ENCODE results near the gene PEPD. TPM values are rescaled to one million over a fixed set of nuclear protein-coding genes. Genes with fewer than 3 reads are reported as not detected.

The PEPD gene
- total and polyA plus RNA-seq, 9 donors: 20.3 to 55.4 (median 45.1) TPM

- no peaks in the 10 kb centered on the region for H3K4me1 ChIP-seq (ENCODE audit: control insufficient read depth, insufficient read depth, low read length)
- 95% methylated on average over 6 of the region's 8 CpGs for WGBS (ENCODE audit: insufficient coverage)
- H3K27ac ChIP-seq (ENCODE audit: low read length): no peak overlapping the region
- H3K4me3 ChIP-seq (ENCODE audit: low read length): no peak overlapping the region
- H3K36me3 ChIP-seq (ENCODE audit: control insufficient read depth, insufficient read depth, low read length): peaks cover 19% of the 10 kb centered on the region
- H3K9me3 ChIP-seq (replicated peaks; ENCODE audit: control insufficient read depth, low read depth, low read length): no peaks in the 10 kb centered on the region
- no peak for DNase-seq
- no peaks in the 10 kb centered on the region for H3K27me3 ChIP-seq (ENCODE audit: control insufficient read depth, insufficient read depth, low read length)
Measured at GRCh38 chr19:33500991-33501390, 20.6 kb downstream of the PEPD start.

- H3K27ac ChIP-seq (ENCODE audit: low read length): no peak overlapping the region
- no peaks in the 10 kb centered on the region for H3K4me1 ChIP-seq (ENCODE audit: control insufficient read depth, insufficient read depth, low read length)
- peaks cover 19% of the 10 kb centered on the region for H3K36me3 ChIP-seq (ENCODE audit: control insufficient read depth, insufficient read depth, low read length)
- no peaks in the 10 kb centered on the region for H3K27me3 ChIP-seq (ENCODE audit: control insufficient read depth, insufficient read depth, low read length)
- no peak overlapping the region for H3K4me3 ChIP-seq (ENCODE audit: low read length)
- 94% methylated on average over 12 of the region's 13 CpGs for WGBS (ENCODE audit: insufficient coverage)
- DNase-seq: no peak
- H3K9me3 ChIP-seq (replicated peaks; ENCODE audit: control insufficient read depth, low read depth, low read length): no peaks in the 10 kb centered on the region
Measured at GRCh38 chr19:33500586-33500985, 21.0 kb downstream of the PEPD start.

- no peaks in the 10 kb centered on the region for H3K4me1 ChIP-seq (ENCODE audit: control insufficient read depth, insufficient read depth, low read length)
- peaks cover 19% of the 10 kb centered on the region for H3K36me3 ChIP-seq (ENCODE audit: control insufficient read depth, insufficient read depth, low read length)
- H3K27me3 ChIP-seq (ENCODE audit: control insufficient read depth, insufficient read depth, low read length): no peaks in the 10 kb centered on the region
- no peaks in the 10 kb centered on the region for H3K9me3 ChIP-seq (replicated peaks; ENCODE audit: control insufficient read depth, low read depth, low read length)
- H3K4me3 ChIP-seq (ENCODE audit: low read length): no peak overlapping the region
- DNase-seq: no peak
- WGBS (ENCODE audit: insufficient coverage): 79% methylated on average over 11 of the region's 13 CpGs
- H3K27ac ChIP-seq (ENCODE audit: low read length): no peak overlapping the region
Measured at GRCh38 chr19:33499671-33500506, 21.7 kb downstream of the PEPD start.

- DNase-seq: no peak
- no peaks in the 10 kb centered on the region for H3K4me1 ChIP-seq (ENCODE audit: control insufficient read depth, insufficient read depth, low read length)
- no peak overlapping the region for H3K27ac ChIP-seq (ENCODE audit: low read length)
- WGBS (ENCODE audit: insufficient coverage): 87% methylated on average over 6 of the region's 6 CpGs
- no peak overlapping the region for H3K4me3 ChIP-seq (ENCODE audit: low read length)
- H3K9me3 ChIP-seq (replicated peaks; ENCODE audit: control insufficient read depth, low read depth, low read length): no peaks in the 10 kb centered on the region
- H3K27me3 ChIP-seq (ENCODE audit: control insufficient read depth, insufficient read depth, low read length): no peaks in the 10 kb centered on the region
- peaks cover 19% of the 10 kb centered on the region for H3K36me3 ChIP-seq (ENCODE audit: control insufficient read depth, insufficient read depth, low read length)
Measured at GRCh38 chr19:33499248-33499647, 22.3 kb downstream of the PEPD start.

GRCh38 chr19:33498391-33499000 lies 23.1 kb downstream of the PEPD start:
- H3K36me3 ChIP-seq (ENCODE audit: control insufficient read depth, insufficient read depth, low read length): peaks cover 19% of the 10 kb centered on the region
- H3K4me1 ChIP-seq (ENCODE audit: control insufficient read depth, insufficient read depth, low read length): no peaks in the 10 kb centered on the region
- no peaks in the 10 kb centered on the region for H3K27me3 ChIP-seq (ENCODE audit: control insufficient read depth, insufficient read depth, low read length)
- no peak overlapping the region for H3K4me3 ChIP-seq (ENCODE audit: low read length)
- H3K9me3 ChIP-seq (replicated peaks; ENCODE audit: control insufficient read depth, low read depth, low read length): no peaks in the 10 kb centered on the region
- no peak overlapping the region for H3K27ac ChIP-seq (ENCODE audit: low read length)
- DNase-seq: no peak
- WGBS (ENCODE audit: insufficient coverage): 94% methylated on average over 9 of the region's 10 CpGs

GRCh38 chr19:33497778-33498175 lies 23.8 kb downstream of the PEPD start:
- Histone ChIP-seq H3K36me3 (ENCODE audit: control insufficient read depth, insufficient read depth, low read length) (peaks cover 19% of the 10 kb centered on the region), H3K27me3 (ENCODE audit: control insufficient read depth, insufficient read depth, low read length) (no peaks in the 10 kb centered on the region), H3K4me3 (ENCODE audit: low read length) (no peak overlapping the region), H3K4me1 (ENCODE audit: control insufficient read depth, insufficient read depth, low read length) (no peaks in the 10 kb centered on the region), H3K27ac (ENCODE audit: low read length) (no peak overlapping the region), H3K9me3 (replicated peaks; ENCODE audit: control insufficient read depth, low read depth, low read length) (no peaks in the 10 kb centered on the region)
- DNase-seq: no peak
- WGBS (ENCODE audit: insufficient coverage): 87% methylated on average over 9 of the region's 12 CpGs

GRCh38 chr19:33497131-33497777 lies 24.3 kb downstream of the PEPD start:
- 92% methylated on average over 15 of the region's 15 CpGs for WGBS (ENCODE audit: insufficient coverage)
- Histone ChIP-seq H3K9me3 (replicated peaks; ENCODE audit: control insufficient read depth, low read depth, low read length) (no peaks in the 10 kb centered on the region), H3K27ac (ENCODE audit: low read length) (no peak overlapping the region), H3K36me3 (ENCODE audit: control insufficient read depth, insufficient read depth, low read length) (peaks cover 19% of the 10 kb centered on the region), H3K4me3 (ENCODE audit: low read length) (no peak overlapping the region), H3K4me1 (ENCODE audit: control insufficient read depth, insufficient read depth, low read length) (no peaks in the 10 kb centered on the region), H3K27me3 (ENCODE audit: control insufficient read depth, insufficient read depth, low read length) (no peaks in the 10 kb centered on the region)
- DNase-seq: no peak

GRCh38 chr19:33496038-33496895 lies 25.3 kb downstream of the PEPD start:
- no peak overlapping the region for H3K27ac ChIP-seq (ENCODE audit: low read length)
- no peaks in the 10 kb centered on the region for H3K27me3 ChIP-seq (ENCODE audit: control insufficient read depth, insufficient read depth, low read length)
- H3K4me3 ChIP-seq (ENCODE audit: low read length): no peak overlapping the region
- 77% methylated on average over 26 of the region's 29 CpGs for WGBS (ENCODE audit: insufficient coverage)
- H3K4me1 ChIP-seq (ENCODE audit: control insufficient read depth, insufficient read depth, low read length): no peaks in the 10 kb centered on the region
- H3K36me3 ChIP-seq (ENCODE audit: control insufficient read depth, insufficient read depth, low read length): peaks cover 15% of the 10 kb centered on the region
- DNase-seq: no peak
- no peaks in the 10 kb centered on the region for H3K9me3 ChIP-seq (replicated peaks; ENCODE audit: control insufficient read depth, low read depth, low read length)

GRCh38 chr19:33493401-33494275 lies 28.0 kb downstream of the PEPD start:
- WGBS (ENCODE audit: insufficient coverage): 95% methylated on average over 12 of the region's 14 CpGs
- DNase-seq: no peak
- Histone ChIP-seq H3K27ac (ENCODE audit: low read length) (no peak overlapping the region), H3K9me3 (replicated peaks; ENCODE audit: control insufficient read depth, low read depth, low read length) (no peaks in the 10 kb centered on the region), H3K4me1 (ENCODE audit: control insufficient read depth, insufficient read depth, low read length) (peaks cover under 1% of the 10 kb centered on the region), H3K36me3 (ENCODE audit: control insufficient read depth, insufficient read depth, low read length) (peaks cover 3% of the 10 kb centered on the region), H3K4me3 (ENCODE audit: low read length) (no peak overlapping the region), H3K27me3 (ENCODE audit: control insufficient read depth, insufficient read depth, low read length) (no peaks in the 10 kb centered on the region)

Data from muscle of leg (tissue), 11 donors.